ENCODE data around the gene ARSD. TPM values are rescaled to one million over a fixed set of nuclear protein-coding genes. Genes with fewer than 3 reads are reported as not detected.
"Not testable (repeated sequence)": the region's sequence is repeated elsewhere in the genome, so short reads cannot be mapped to it uniquely, and the experiment has no call there.

The ARSD gene
- polyA plus RNA-seq, 4 donors: 12.3 to 39.6 (median 15.5) TPM

DNA sequence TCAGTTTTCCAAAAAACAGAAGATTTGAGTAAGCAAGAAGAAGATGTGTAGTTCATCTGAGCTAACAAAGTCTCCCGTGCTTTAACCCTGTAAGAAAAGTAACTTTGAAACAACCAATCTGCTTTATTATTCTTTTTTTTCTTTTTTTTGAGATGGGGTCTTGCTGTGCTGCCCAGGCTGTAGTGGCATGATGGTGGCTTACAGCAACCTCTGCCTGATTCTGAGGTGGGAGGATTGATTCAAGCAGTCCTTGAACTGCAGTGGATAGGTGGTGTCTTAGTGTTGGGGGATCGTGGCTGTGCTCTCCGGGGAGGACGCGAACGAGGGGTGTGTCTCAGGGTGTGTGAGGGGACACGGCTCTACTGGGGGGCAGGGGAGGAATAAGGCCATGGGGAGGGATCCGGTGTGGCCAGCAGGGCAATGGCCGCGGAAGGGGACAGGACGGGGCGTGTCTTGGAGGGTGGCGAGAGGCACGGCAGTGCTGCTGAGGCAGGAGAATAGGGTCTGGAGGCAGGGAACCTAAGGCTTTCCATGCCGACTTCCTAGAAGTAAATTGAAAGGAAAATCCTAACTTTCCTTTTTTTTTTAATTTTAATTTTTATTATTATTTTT lies 2.4 kb downstream of the ARSD start:
- H3K9me3 ChIP-seq (ENCODE audit: control insufficient read depth in 2 of 2, insufficient read depth in 1 of 2, low read depth in 1 of 2, low read length in 1 of 2): peaks cover 0 to 9% of the 10 kb centered on the region in 2 donors
- H3K4me1 ChIP-seq (ENCODE audit: control insufficient read depth in 3 of 3, insufficient read depth in 2 of 3, low read depth in 1 of 3, low read length in 2 of 3): no peaks in the 10 kb centered on the region
- H3K36me3 ChIP-seq (ENCODE audit: control insufficient read depth in 3 of 3, insufficient read depth in 2 of 3, low read depth in 1 of 3, low read length in 3 of 3): peaks cover 0 to 15% (median 0%) of the 10 kb centered on the region in 3 donors
- no peak for FAIRE-seq
- H3K4me3 ChIP-seq (ENCODE audit: low read depth in 1 of 3, low read length in 3 of 3): no peak overlapping the region
- H3K27me3 ChIP-seq (ENCODE audit: control insufficient read depth in 3 of 3, insufficient read depth in 3 of 3, low read length in 3 of 3): no peaks in the 10 kb centered on the region
- H3K27ac ChIP-seq (ENCODE audit: low read depth in 1 of 3, low read length in 2 of 3): no peak overlapping the region
- 94 to 98% (median 94%) methylated on average over 15 of the region's 15 CpGs for WGBS, 3 donors
- no peak for DNase-seq

DNA sequence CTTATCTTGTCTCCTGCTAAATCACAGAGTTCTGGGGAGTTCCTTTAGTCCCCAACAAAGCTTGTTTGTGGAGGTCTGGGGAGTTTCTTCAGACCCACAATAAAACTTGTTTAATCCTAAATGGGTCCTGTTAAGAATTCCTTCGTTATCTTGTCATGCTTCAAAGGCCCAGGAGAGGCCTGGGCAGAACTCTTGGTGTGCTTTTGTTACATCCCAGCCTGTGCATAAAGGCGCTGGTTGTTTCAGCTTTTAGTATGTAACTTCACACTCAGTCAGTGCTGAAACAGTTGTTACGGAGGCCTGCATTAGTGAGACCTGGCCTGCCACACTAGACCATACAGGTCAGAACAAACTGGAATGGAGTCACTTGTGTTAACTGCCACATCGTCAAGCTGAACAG lies 2.9 kb downstream of the ARSD start:
- not testable (repeated sequence) for FAIRE-seq; H3K4me1 ChIP-seq (ENCODE audit: control insufficient read depth in 3 of 3, insufficient read depth in 2 of 3, low read depth in 1 of 3, low read length in 2 of 3); H3K27ac ChIP-seq (ENCODE audit: low read depth in 1 of 3, low read length in 2 of 3); H3K4me3 ChIP-seq (ENCODE audit: low read depth in 1 of 3, low read length in 3 of 3); H3K27me3 ChIP-seq (ENCODE audit: control insufficient read depth in 3 of 3, insufficient read depth in 3 of 3, low read length in 3 of 3); DNase-seq; H3K9me3 ChIP-seq (ENCODE audit: control insufficient read depth in 2 of 2, insufficient read depth in 1 of 2, low read depth in 1 of 2, low read length in 1 of 2)
- peaks cover 0 to 16% (median 0%) of the 10 kb centered on the region in 3 donors for H3K36me3 ChIP-seq (ENCODE audit: control insufficient read depth in 3 of 3, insufficient read depth in 2 of 3, low read depth in 1 of 3, low read length in 3 of 3)
- WGBS, 3 donors: 77 to 95% (median 79%) methylated on average over 4 of the region's 4 CpGs

DNA sequence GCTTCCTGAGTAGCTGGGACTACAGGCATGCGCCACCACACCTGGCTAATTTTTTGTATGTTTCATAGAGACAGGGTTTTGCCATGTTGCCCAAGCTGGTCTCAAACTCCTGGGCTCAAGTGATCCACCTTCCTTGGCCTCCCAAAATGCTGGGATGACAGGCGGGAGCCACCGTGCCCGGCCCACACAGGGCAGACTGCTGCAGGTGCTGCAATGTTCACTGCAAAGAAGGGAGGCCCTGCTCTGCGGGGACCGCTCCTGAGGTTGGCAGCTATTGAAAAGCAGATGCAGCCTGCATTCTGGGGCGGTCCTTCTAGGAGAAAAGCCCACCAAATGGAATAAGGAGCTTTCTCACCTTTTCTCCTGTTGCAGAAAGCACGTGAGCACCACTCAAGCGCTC lies 5.0 kb downstream of the ARSD start:
- Histone ChIP-seq H3K4me1 (ENCODE audit: control insufficient read depth in 3 of 3, insufficient read depth in 2 of 3, low read depth in 1 of 3, low read length in 2 of 3) (no peaks in the 10 kb centered on the region), H3K27ac (ENCODE audit: low read depth in 1 of 3, low read length in 2 of 3) (no peak overlapping the region), H3K27me3 (ENCODE audit: control insufficient read depth in 3 of 3, insufficient read depth in 3 of 3, low read length in 3 of 3) (no peaks in the 10 kb centered on the region), H3K9me3 (ENCODE audit: control insufficient read depth in 2 of 2, insufficient read depth in 1 of 2, low read depth in 1 of 2, low read length in 1 of 2) (no peaks in the 10 kb centered on the region), H3K4me3 (ENCODE audit: low read depth in 1 of 3, low read length in 3 of 3) (no peak overlapping the region), H3K36me3 (ENCODE audit: control insufficient read depth in 3 of 3, insufficient read depth in 2 of 3, low read depth in 1 of 3, low read length in 3 of 3) (peaks cover 0 to 31% (median 4%) of the 10 kb centered on the region in 3 donors)
- DNase-seq: no peak
- no peak for FAIRE-seq
- 94 to 95% (median 95%) methylated on average over 9 of the region's 9 CpGs for WGBS, 3 donors

DNA sequence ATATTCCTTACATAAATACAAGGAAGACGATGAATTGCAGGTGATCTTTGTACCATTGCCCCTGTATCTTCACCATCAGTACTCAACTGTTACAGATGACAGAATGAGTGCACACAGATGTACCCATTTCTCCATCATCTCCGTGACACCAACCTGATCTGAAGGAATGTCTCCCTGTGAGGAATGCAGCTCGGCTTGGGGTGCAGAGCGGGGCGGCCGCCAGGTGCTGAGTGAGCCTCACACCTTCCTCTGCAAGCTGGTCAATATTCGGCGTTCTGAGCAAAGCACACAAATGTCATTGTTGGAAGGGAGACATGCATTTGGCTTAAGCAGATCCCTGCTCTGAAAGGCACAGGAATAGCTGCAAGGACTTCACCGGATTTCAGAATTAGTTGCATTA lies 7.4 kb downstream of the ARSD start:
- H3K27ac ChIP-seq (ENCODE audit: low read depth in 1 of 3, low read length in 2 of 3): no peak overlapping the region
- peaks cover 0 to 44% (median 4%) of the 10 kb centered on the region in 3 donors for H3K36me3 ChIP-seq (ENCODE audit: control insufficient read depth in 3 of 3, insufficient read depth in 2 of 3, low read depth in 1 of 3, low read length in 3 of 3)
- no peaks in the 10 kb centered on the region for H3K9me3 ChIP-seq (ENCODE audit: control insufficient read depth in 2 of 2, insufficient read depth in 1 of 2, low read depth in 1 of 2, low read length in 1 of 2)
- no peak for DNase-seq
- 87 to 90% (median 87%) methylated on average over 9 of the region's 9 CpGs for WGBS, 3 donors
- no peaks in the 10 kb centered on the region for H3K4me1 ChIP-seq (ENCODE audit: control insufficient read depth in 3 of 3, insufficient read depth in 2 of 3, low read depth in 1 of 3, low read length in 2 of 3)
- H3K4me3 ChIP-seq (ENCODE audit: low read depth in 1 of 3, low read length in 3 of 3): no peak overlapping the region
- FAIRE-seq: no peak
- no peaks in the 10 kb centered on the region for H3K27me3 ChIP-seq (ENCODE audit: control insufficient read depth in 3 of 3, insufficient read depth in 3 of 3, low read length in 3 of 3)

DNA sequence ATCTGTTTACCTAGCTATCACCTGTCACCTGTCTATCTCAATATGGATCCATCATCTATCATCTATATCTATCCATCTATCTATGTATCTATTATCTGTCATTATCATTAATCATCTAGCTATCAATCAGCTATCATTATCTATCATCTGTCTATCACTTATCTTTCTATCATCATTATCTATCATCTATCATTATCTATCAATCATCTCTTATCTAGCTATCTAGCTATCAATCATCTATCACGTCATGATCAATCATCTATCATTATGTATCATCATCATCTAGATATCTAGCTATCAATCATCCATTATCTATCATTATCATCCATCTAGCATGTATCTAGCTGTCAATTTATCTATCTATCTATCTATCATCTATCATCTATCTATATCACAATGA lies 7.9 kb downstream of the ARSD start:
- no peaks in the 10 kb centered on the region for H3K4me1 ChIP-seq (ENCODE audit: control insufficient read depth in 3 of 3, insufficient read depth in 2 of 3, low read depth in 1 of 3, low read length in 2 of 3)
- FAIRE-seq: no peak
- peaks cover 0 to 45% (median 5%) of the 10 kb centered on the region in 3 donors for H3K36me3 ChIP-seq (ENCODE audit: control insufficient read depth in 3 of 3, insufficient read depth in 2 of 3, low read depth in 1 of 3, low read length in 3 of 3)
- H3K27ac ChIP-seq (ENCODE audit: low read depth in 1 of 3, low read length in 2 of 3): no peak overlapping the region
- 70 to 78% (median 75%) methylated on average over 1 of the region's 1 CpG for WGBS, 3 donors
- no peak overlapping the region for H3K4me3 ChIP-seq (ENCODE audit: low read depth in 1 of 3, low read length in 3 of 3)
- H3K9me3 ChIP-seq (ENCODE audit: control insufficient read depth in 2 of 2, insufficient read depth in 1 of 2, low read depth in 1 of 2, low read length in 1 of 2): no peaks in the 10 kb centered on the region
- DNase-seq: no peak
- no peaks in the 10 kb centered on the region for H3K27me3 ChIP-seq (ENCODE audit: control insufficient read depth in 3 of 3, insufficient read depth in 3 of 3, low read length in 3 of 3)

DNA sequence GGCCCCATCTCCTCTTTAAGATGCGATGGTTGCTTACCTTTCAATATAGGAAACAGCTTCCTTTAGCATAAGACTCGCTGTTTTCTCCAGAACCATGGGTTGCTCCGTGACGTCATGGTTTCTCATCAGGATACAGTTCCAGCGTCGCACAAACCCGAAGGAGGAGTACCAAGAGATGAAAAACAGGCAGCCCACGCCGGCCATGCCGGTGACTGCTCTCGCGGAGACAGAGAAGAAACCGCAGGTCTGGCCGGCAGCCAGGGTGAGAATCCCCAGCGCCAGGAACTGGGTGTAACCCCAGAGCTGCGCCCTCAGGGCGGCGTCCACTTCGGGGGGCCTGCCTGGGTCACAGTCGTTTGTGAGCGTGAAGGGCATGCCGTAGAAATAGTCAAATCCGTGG lies 11.4 kb downstream of the ARSD start:
- 95 to 97% (median 96%) methylated on average over 20 to 23 of the region's 23 CpGs for WGBS, 3 donors

DNA sequence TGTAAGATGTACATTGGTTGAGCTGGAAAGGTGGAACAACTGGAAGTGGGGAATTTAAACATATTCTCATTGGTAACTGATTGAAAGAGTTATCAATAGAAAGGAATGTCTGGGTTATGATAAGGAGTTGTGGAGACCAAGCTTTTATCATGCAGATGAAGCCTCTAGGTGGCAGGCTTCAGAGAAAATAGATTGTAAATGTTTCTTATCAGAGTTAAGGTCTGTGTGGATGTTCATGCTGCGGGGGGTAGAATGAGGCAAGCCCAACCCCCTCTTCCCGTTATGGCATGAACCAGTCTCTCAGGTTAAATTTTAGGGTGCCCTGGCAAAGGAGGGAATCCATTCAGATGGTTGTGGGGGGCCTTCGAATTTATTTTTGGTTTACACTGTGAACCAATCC lies 16.0 kb downstream of the ARSD start:
- Histone ChIP-seq H3K4me3 (ENCODE audit: low read depth in 1 of 3, low read length in 3 of 3) (no peak overlapping the region), H3K4me1 (ENCODE audit: control insufficient read depth in 3 of 3, insufficient read depth in 2 of 3, low read depth in 1 of 3, low read length in 2 of 3) (peaks cover 0 to 9% (median 0%) of the 10 kb centered on the region in 3 donors), H3K27ac (ENCODE audit: low read depth in 1 of 3, low read length in 2 of 3) (peak overlapping the region in 1 of 3 donors; percentile 33), H3K9me3 (ENCODE audit: control insufficient read depth in 2 of 2, insufficient read depth in 1 of 2, low read depth in 1 of 2, low read length in 1 of 2) (no peaks in the 10 kb centered on the region), H3K27me3 (ENCODE audit: control insufficient read depth in 3 of 3, insufficient read depth in 3 of 3, low read length in 3 of 3) (no peaks in the 10 kb centered on the region), H3K36me3 (ENCODE audit: control insufficient read depth in 3 of 3, insufficient read depth in 2 of 3, low read depth in 1 of 3, low read length in 3 of 3) (peaks cover 0 to 34% (median 3%) of the 10 kb centered on the region in 3 donors)
- FAIRE-seq (no peak), DNase-seq (peak; percentile 16 to 17)
- WGBS, 3 donors: 36 to 60% (median 47%) methylated on average over 3 of the region's 3 CpGs

More for the DNA sequence above, 11.4 kb downstream of the ARSD start:
- Histone ChIP-seq H3K36me3 (ENCODE audit: control insufficient read depth in 3 of 3, insufficient read depth in 2 of 3, low read depth in 1 of 3, low read length in 3 of 3) (peaks cover 0 to 47% (median 8%) of the 10 kb centered on the region in 3 donors), H3K4me1 (ENCODE audit: control insufficient read depth in 3 of 3, insufficient read depth in 2 of 3, low read depth in 1 of 3, low read length in 2 of 3) (peaks cover 0 to 6% (median 0%) of the 10 kb centered on the region in 3 donors), H3K9me3 (ENCODE audit: control insufficient read depth in 2 of 2, insufficient read depth in 1 of 2, low read depth in 1 of 2, low read length in 1 of 2) (no peaks in the 10 kb centered on the region), H3K27ac (ENCODE audit: low read depth in 1 of 3, low read length in 2 of 3) (no peak overlapping the region), H3K27me3 (ENCODE audit: control insufficient read depth in 3 of 3, insufficient read depth in 3 of 3, low read length in 3 of 3) (no peaks in the 10 kb centered on the region), H3K4me3 (ENCODE audit: low read depth in 1 of 3, low read length in 3 of 3) (no peak overlapping the region)
- FAIRE-seq (no peak), DNase-seq (no peak)

DNA sequence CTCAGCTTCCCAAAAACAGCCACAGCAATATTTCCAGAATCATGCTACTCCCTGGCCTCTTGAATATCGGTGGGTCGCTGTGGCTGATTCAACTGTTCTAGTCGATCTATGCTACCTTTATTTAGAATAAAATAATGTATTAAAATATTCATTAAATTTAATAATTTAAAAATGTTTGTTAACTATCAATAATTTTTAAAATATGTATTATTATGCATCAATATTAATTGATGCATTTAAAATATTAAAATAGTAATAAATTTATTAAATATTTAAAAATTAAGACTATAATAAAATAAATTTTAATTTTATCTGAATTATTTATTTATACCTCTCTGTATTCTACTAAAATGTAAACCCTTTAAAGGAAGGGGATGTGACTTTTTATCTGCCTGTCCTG lies 19.0 kb downstream of the ARSD start:
- Histone ChIP-seq H3K9me3 (ENCODE audit: control insufficient read depth in 2 of 2, insufficient read depth in 1 of 2, low read depth in 1 of 2, low read length in 1 of 2) (no peaks in the 10 kb centered on the region), H3K4me3 (ENCODE audit: low read depth in 1 of 3, low read length in 3 of 3) (no peak overlapping the region), H3K27ac (ENCODE audit: low read depth in 1 of 3, low read length in 2 of 3) (no peak overlapping the region), H3K27me3 (ENCODE audit: control insufficient read depth in 3 of 3, insufficient read depth in 3 of 3, low read length in 3 of 3) (no peaks in the 10 kb centered on the region), H3K36me3 (ENCODE audit: control insufficient read depth in 3 of 3, insufficient read depth in 2 of 3, low read depth in 1 of 3, low read length in 3 of 3) (peaks cover 0 to 28% (median under 1%) of the 10 kb centered on the region in 3 donors), H3K4me1 (ENCODE audit: control insufficient read depth in 3 of 3, insufficient read depth in 2 of 3, low read depth in 1 of 3, low read length in 2 of 3) (peaks cover 0 to 9% (median 0%) of the 10 kb centered on the region in 3 donors)
- DNase-seq (no peak), FAIRE-seq (no peak)
- 91 to 98% (median 95%) methylated on average over 3 of the region's 3 CpGs for WGBS, 3 donors
